Panc1 (cell line): ENCODE results near the gene PM20D2. TPM values are rescaled to one million over a fixed set of nuclear protein-coding genes. Genes with fewer than 3 reads are reported as not detected.

Experiments
- ATAC-seq: fragments of 200-7000 bp; cut with Tn5 transposase; 2 replicates; pipeline ENCODE4 v1.9.1; 2020; ENCODE audit warnings: mild to moderate bottlenecking, moderate library complexity
- BruUV-seq: library from RNA; stranded (reverse); fragments of 400-500 nt; replicated peaks from 2 replicates; lab custom pipeline; 2021; lab: Mats Ljungman, UMichigan
- CTCF ChIA-PET: fragments of 300-600 bp; sonication (Branson Sonifier 250); formaldehyde crosslinking; loops from one replicate; lab custom pipeline; 2022; ENCODE audit warnings: antibody characterized with exemption; lab: Charles Lee
- POLR2A ChIA-PET: fragments of 300-600 bp; sonication (Branson Sonifier 250); formaldehyde crosslinking; loops from one replicate; lab custom pipeline; 2022; ENCODE audit warnings: antibody characterized with exemption; lab: Charles Lee
- DNase-seq: peaks from one replicate; pipeline ENCODE4 v3.0.0-alpha.2; 2010; ENCODE audit warnings: low read depth, low spot score
- H3K27ac ChIP-seq: 2 replicates; pipeline ENCODE4 v1.5.1; 2011; ENCODE audit warnings: mild to moderate bottlenecking, low read length, inconsistent platforms
- H3K27me3 ChIP-seq: fragments of 200-500 bp; sonication (Bioruptor generic); 2 replicates; pipeline ENCODE4 v1.6.0; 2014; ENCODE audit warnings: low read length, inconsistent platforms; ENCODE audit not compliant: control insufficient read depth, insufficient read depth
- H3K36me3 ChIP-seq: fragments of 200-500 bp; sonication (Bioruptor generic); 2 replicates; pipeline ENCODE4 v1.5.1; 2014; ENCODE audit warnings: inconsistent platforms, mild to moderate bottlenecking, low read length, moderate library complexity; ENCODE audit not compliant: control insufficient read depth, insufficient read depth
- H3K4me1 ChIP-seq: 2 replicates; pipeline ENCODE4 v1.5.1; 2011; ENCODE audit warnings: inconsistent platforms, mild to moderate bottlenecking, low read length, moderate library complexity; ENCODE audit not compliant: control insufficient read depth, insufficient read depth
- H3K4me3 ChIP-seq, 2 experiments: 2 replicates each; pipeline ENCODE4 v1.5.1; 2011 to 2012; ENCODE audit warnings: low read depth in 2 of 2, low read length in 2 of 2, mild to moderate bottlenecking in 2 of 2, inconsistent platforms in 1 of 2, moderate library complexity in 1 of 2
- H3K9me3 ChIP-seq: fragments of 200-500 bp; sonication (Bioruptor generic); 2 replicates; pipeline ENCODE4 v1.5.1; 2014; ENCODE audit warnings: low read depth, mild to moderate bottlenecking, inconsistent platforms, low read length, moderate library complexity; ENCODE audit not compliant: control insufficient read depth, insufficient read depth
- POLR2AphosphoS5 ChIP-seq: IDR thresholded peaks from 2 replicates; pipeline ENCODE4 v1.6.1; 2012; ENCODE audit warnings: mild to moderate bottlenecking, low read depth, low read length, moderate library complexity
- REST ChIP-seq, 2 experiments: IDR thresholded peaks; 2 replicates each; pipeline ENCODE4 v1.6.1; 2011 to 2012; ENCODE audit warnings: low read depth in 2 of 2, control low read depth in 1 of 2, low read length in 1 of 2, mild to moderate bottlenecking in 1 of 2, moderate library complexity in 1 of 2; ENCODE audit not compliant: insufficient read depth in 1 of 2
- SIN3A ChIP-seq: IDR thresholded peaks from 2 replicates; pipeline ENCODE4 v1.6.1; 2012; ENCODE audit warnings: low read depth, mild to moderate bottlenecking, low read length, moderate library complexity, borderline replicate concordance; ENCODE audit not compliant: insufficient read depth
- TCF7L2 ChIP-seq: IDR thresholded peaks from 2 replicates; pipeline ENCODE4 v1.6.1; 2011; ENCODE audit warnings: mild to moderate bottlenecking, low read depth, low read length, inconsistent platforms
- in situ Hi-C: cut with HindIII; loops from 2 replicates; pipeline ENCODE4 v1.10.0; 2016; ENCODE audit warnings: low sequenced_read_pairs, low pct_unique_long_range_greater_than_20kb
- intact Hi-C: fragments of 100-400 bp; cut with micrococcal nuclease; formaldehyde crosslinking; loops from one replicate; pipeline ENCODE4 v1.10.0; 2022; ENCODE audit not compliant: unreplicated experiment
- total RNA-seq: library from RNA; stranded (reverse); gene quantifications from one replicate; pipeline ENCODE4 v1.2.1, GENCODE V29; 2021; ENCODE audit not compliant: unreplicated experiment
- TF ChIP-seq, protein P1 (sequence below): fragments of 450-650 bp; IDR thresholded peaks from 2 replicates; pipeline ENCODE4 v1.5.1; 2017; ENCODE audit warnings: mild to moderate bottlenecking

The PM20D2 gene
- total RNA-seq, 1 experiment from 2014 or later = 13.6 TPM

GRCh38 chr6:89183294-89183693 lies 37.4 kb downstream of the PM20D2 start:
- no peaks in the 10 kb centered on the region for H3K4me1 ChIP-seq
- H3K36me3 ChIP-seq = no peaks in the 10 kb centered on the region
- no peak overlapping the region for H3K4me3 ChIP-seq
- H3K9me3 ChIP-seq = no peaks in the 10 kb centered on the region
- ATAC-seq = no peak
- ChIA-PET POLR2A (no interaction called here), CTCF (no interaction called here)
- no TSS peak for BruUV-seq
- intact Hi-C loops = no loop called here
- no peak for DNase-seq
- in situ Hi-C loops = no loop called here
- TF ChIP-seq TCF7L2 = no peak
- no peak for TF ChIP-seq REST (IDR thresholded peaks at IDR 0.05; ENCODE audit: insufficient read depth in 1 of 2, low read depth in 2 of 2, low read length in 1 of 2)
- TF ChIP-seq, protein P1, sequence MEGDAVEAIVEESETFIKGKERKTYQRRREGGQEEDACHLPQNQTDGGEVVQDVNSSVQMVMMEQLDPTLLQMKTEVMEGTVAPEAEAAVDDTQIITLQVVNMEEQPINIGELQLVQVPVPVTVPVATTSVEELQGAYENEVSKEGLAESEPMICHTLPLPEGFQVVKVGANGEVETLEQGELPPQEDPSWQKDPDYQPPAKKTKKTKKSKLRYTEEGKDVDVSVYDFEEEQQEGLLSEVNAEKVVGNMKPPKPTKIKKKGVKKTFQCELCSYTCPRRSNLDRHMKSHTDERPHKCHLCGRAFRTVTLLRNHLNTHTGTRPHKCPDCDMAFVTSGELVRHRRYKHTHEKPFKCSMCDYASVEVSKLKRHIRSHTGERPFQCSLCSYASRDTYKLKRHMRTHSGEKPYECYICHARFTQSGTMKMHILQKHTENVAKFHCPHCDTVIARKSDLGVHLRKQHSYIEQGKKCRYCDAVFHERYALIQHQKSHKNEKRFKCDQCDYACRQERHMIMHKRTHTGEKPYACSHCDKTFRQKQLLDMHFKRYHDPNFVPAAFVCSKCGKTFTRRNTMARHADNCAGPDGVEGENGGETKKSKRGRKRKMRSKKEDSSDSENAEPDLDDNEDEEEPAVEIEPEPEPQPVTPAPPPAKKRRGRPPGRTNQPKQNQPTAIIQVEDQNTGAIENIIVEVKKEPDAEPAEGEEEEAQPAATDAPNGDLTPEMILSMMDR = no peak
- no peak for TF ChIP-seq SIN3A
- no peak for TF ChIP-seq POLR2AphosphoS5
- H3K27me3 ChIP-seq = peaks cover 4% of the 10 kb centered on the region; the same call in 1 of the 2 replicates
- no peak overlapping the region for H3K27ac ChIP-seq

DNA sequence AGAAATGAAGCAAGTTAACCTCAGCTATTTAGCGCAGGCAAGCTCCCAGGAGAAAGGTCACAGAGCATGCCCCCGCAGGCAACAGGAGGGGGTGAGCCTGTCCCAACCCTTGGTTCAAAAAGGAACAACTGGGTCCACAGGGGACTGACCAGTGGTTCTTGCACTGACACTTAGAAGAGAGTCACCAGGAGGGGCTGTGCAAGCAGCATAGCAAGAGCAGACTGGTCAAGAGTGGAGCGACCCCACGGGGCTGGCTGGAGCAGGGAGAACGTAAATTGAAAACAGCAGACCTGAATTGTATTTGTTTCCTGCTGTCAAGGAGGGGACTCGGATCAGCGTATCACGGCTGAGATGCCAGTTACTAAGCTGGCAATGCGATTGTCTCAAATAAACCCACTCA lies 38.5 kb downstream of the PM20D2 start:
- DNase-seq (no peak), ATAC-seq (no peak)
- TF ChIP-seq, protein P1 = no peak
- TF ChIP-seq SIN3A (no peak), REST (IDR thresholded peaks at IDR 0.05; ENCODE audit: insufficient read depth in 1 of 2, low read depth in 2 of 2, low read length in 1 of 2) (no peak), TCF7L2 (no peak)
- ChIA-PET POLR2A (no interaction called here), CTCF (no interaction called here)
- BruUV-seq = no TSS peak
- H3K4me1 ChIP-seq = no peaks in the 10 kb centered on the region
- intact Hi-C loops (no loop called here), in situ Hi-C loops (no loop called here)
- no peaks in the 10 kb centered on the region for H3K36me3 ChIP-seq
- no peaks in the 10 kb centered on the region for H3K9me3 ChIP-seq
- no peak overlapping the region for H3K4me3 ChIP-seq
- no peak overlapping the region for H3K27ac ChIP-seq
- H3K27me3 ChIP-seq = peaks cover 4% of the 10 kb centered on the region; the same call in 1 of the 2 replicates
